ENCODE results near the gene ENTR1. TPM values are rescaled to one million over a fixed set of nuclear protein-coding genes. Genes with fewer than 3 reads are reported as not detected.

The ENTR1 gene
- total and polyA plus RNA-seq, 2 of the 13 experiments (the other 11 are each of a cell fraction or from before 2014, with no cell fraction given), result 70.1 to 76.4 TPM

- TF ChIP-seq ARID5B (CRISPR knock-in tag; IDR thresholded peaks at IDR 0.05), result peak; percentile 49
- peak; percentile 99 for TF ChIP-seq YY1 (IDR thresholded peaks at IDR 0.05; ENCODE audit: insufficient read depth, insufficient replicate concordance, low read depth, low read length)
- TF ChIP-seq REST (IDR thresholded peaks at IDR 0.05; ENCODE audit: borderline replicate concordance in 1 of 2, low read depth in 1 of 2, low read length in 2 of 2), result peak in 1 of 2 experiments; percentile 49; a peak in 1 of 4 replicates
- no peak for TF ChIP-seq ZNF530 (CRISPR knock-in tag; IDR thresholded peaks at IDR 0.05; ENCODE audit: low read depth)
- no peak for TF ChIP-seq ZBTB1 (CRISPR knock-in tag; IDR thresholded peaks at IDR 0.05; ENCODE audit: borderline replicate concordance)
- no peak for TF ChIP-seq TCF7 (IDR thresholded peaks at IDR 0.05; ENCODE audit: low read depth)
- TF ChIP-seq ZNF281 (CRISPR knock-in tag; IDR thresholded peaks at IDR 0.05; ENCODE audit: borderline replicate concordance), result peak; percentile 99
- no peak for TF ChIP-seq DR1 (CRISPR knock-in tag; IDR thresholded peaks at IDR 0.05)
- TF ChIP-seq TBX2 (CRISPR knock-in tag; IDR thresholded peaks at IDR 0.05; ENCODE audit: borderline replicate concordance), result peak; percentile 67
- peak; percentile 84 for TF ChIP-seq ZNF589 (CRISPR knock-in tag; conservative IDR thresholded peaks at IDR 0.05)
- TF ChIP-seq ELF3 (CRISPR knock-in tag; IDR thresholded peaks at IDR 0.05), result peak; percentile 48
- no peak for TF ChIP-seq CBX2 (IDR thresholded peaks at IDR 0.05; ENCODE audit: low read depth, low read length)
- peak; percentile 63; the same call in 1 of the 2 replicates for TF ChIP-seq CBX2 (CRISPR knock-in tag; IDR thresholded peaks at IDR 0.05; ENCODE audit: low read depth)
- 0 out of 2 replicates have a peak, but pooled peaks have one; percentile 17 for TF ChIP-seq ARNTL (CRISPR knock-in tag; IDR thresholded peaks at IDR 0.05)
- TF ChIP-seq ZSCAN20 (CRISPR knock-in tag; IDR thresholded peaks at IDR 0.05; ENCODE audit: borderline replicate concordance), result peak; percentile 67; the same call in 1 of the 2 replicates
- peak; percentile 76 for TF ChIP-seq ZNF724P (CRISPR knock-in tag; IDR thresholded peaks at IDR 0.05; ENCODE audit: borderline replicate concordance)
- peak; percentile 77 for TF ChIP-seq ATF1 (CRISPR knock-in tag; IDR thresholded peaks at IDR 0.05)
- no peak for TF ChIP-seq MIER2 (CRISPR knock-in tag; IDR thresholded peaks at IDR 0.05)
Observed at GRCh38 chr9:136410500-136411287, at the start of gene ENTR1, which contains the start of gene PMPCA (continued).

All from HepG2 (cell line).